ENCODE data around the gene SNX10.

The SNX10 gene

DNA sequence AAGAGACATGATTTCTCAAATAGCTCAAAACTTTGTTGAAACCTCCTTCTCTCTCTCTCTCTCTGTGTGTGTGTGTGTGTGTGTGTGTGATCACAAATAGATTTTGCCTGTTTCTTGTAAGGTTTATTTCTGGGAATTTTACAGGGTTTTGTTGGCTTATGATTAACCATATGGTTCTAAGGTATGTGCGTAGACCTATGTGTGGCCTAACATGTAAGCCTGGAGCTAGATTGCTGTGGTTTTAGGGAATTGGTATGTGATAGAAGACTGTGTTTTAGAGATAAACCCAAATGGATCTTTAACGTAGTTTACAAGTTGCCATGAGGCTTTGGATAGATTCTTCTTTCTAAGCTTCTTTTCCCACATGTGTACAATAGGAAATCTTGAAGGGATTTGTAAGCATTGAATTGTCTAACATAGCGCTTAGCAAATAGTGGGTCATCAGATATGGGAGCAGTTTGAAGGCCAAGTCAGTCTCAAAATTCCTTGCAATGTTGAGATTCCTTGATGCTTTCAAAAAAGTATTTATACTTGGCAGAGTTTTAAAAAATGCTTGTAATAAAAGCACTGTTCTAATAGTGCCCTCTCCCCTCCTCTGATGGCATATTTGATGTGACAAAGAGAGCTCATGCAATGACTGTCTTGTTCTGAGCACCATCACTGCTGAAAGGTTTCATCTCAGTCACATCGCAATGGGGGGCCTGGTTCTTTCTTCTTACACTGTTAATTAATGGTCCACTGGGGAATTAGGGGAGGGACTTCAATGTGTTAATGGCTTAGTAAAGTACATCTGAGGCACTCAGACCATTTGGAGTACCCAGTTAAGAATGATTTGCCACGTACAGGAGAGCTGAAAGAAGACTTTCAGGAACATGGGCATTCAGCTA lies 118.2 kb downstream of the SNX10 start:
- no peaks in the 10 kb centered on the region for H3K79me2 ChIP-seq (ENCODE audit: low read length)
- no peak overlapping the region for H3K9ac ChIP-seq (ENCODE audit: low read length)
- DNase-seq = no peak
- no peak overlapping the region for H3K27ac ChIP-seq (ENCODE audit: low read length)
- no peak overlapping the region for H3K4me2 ChIP-seq (ENCODE audit: low read depth, low read length)
- H3K9me3 ChIP-seq (replicated peaks; ENCODE audit: insufficient read depth, low read length) = no peaks in the 10 kb centered on the region
- H3K9me2 ChIP-seq (replicated peaks; ENCODE audit: insufficient read depth, low read length) = no peaks in the 10 kb centered on the region
- no peaks in the 10 kb centered on the region for H3K36me3 ChIP-seq (replicated peaks; ENCODE audit: insufficient read depth, low read length)
- no peaks in the 10 kb centered on the region for H3K27me3 ChIP-seq (replicated peaks; ENCODE audit: insufficient read depth, low read length)
- no peaks in the 10 kb centered on the region for H3F3A ChIP-seq (ENCODE audit: insufficient read depth, low read length)
- no peak overlapping the region for H3K4me3 ChIP-seq (ENCODE audit: low read length)
- H2AFZ ChIP-seq (ENCODE audit: low read length) = no peak overlapping the region
- H3K4me1 ChIP-seq (ENCODE audit: low read length) = no peaks in the 10 kb centered on the region
- no peaks in the 10 kb centered on the region for H4K20me1 ChIP-seq (ENCODE audit: insufficient read depth, low read length)
- TF ChIP-seq, protein P1, sequence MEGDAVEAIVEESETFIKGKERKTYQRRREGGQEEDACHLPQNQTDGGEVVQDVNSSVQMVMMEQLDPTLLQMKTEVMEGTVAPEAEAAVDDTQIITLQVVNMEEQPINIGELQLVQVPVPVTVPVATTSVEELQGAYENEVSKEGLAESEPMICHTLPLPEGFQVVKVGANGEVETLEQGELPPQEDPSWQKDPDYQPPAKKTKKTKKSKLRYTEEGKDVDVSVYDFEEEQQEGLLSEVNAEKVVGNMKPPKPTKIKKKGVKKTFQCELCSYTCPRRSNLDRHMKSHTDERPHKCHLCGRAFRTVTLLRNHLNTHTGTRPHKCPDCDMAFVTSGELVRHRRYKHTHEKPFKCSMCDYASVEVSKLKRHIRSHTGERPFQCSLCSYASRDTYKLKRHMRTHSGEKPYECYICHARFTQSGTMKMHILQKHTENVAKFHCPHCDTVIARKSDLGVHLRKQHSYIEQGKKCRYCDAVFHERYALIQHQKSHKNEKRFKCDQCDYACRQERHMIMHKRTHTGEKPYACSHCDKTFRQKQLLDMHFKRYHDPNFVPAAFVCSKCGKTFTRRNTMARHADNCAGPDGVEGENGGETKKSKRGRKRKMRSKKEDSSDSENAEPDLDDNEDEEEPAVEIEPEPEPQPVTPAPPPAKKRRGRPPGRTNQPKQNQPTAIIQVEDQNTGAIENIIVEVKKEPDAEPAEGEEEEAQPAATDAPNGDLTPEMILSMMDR (IDR thresholded peaks at IDR 0.05; ENCODE audit: low read length) = no peak
- TF ChIP-seq EZH2 (optimal IDR thresholded peaks at IDR 0.05; ENCODE audit: low read depth, low read length) (no peak), EZH2phosphoT487 (IDR thresholded peaks at IDR 0.05; ENCODE audit: low read length) (no peak)

DNA sequence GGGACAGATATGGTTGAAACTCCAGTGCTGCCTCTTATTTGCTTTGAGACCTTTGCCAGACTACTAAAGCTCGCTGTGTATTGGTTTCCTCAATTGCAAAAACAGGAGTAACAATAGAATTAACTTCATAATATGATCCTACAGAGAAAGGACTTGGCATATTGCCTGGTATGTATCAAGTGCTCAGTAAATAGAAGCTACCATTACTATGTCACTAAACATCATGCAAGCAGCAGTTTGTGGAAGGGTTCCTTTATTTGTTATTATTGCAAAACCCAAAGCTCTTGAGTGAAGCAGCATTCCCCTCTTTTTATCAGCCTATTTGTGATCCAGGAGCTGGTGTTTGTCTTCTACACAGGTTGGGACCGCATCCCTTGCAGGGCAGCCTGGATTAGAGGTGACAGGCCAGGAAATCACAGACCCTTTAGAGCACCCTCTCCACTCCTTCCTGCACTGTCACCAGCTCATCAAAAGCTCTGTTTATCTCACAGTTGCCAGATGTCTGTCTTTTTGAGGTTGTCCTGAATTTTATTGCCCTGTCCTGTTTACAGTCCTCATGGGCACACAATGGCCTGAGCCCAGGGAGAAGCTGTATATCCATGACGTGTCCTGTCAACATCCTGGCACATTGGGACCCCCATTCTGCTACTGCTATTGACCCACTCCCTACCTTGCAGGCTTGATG lies 121.5 kb downstream of the SNX10 start:
- no peak for DNase-seq
- H3K9me2 ChIP-seq (replicated peaks; ENCODE audit: insufficient read depth, low read length) = no peaks in the 10 kb centered on the region
- H3K4me2 ChIP-seq (ENCODE audit: low read depth, low read length) = no peak overlapping the region
- H3K9ac ChIP-seq (ENCODE audit: low read length) = no peak overlapping the region
- H4K20me1 ChIP-seq (ENCODE audit: insufficient read depth, low read length) = no peaks in the 10 kb centered on the region
- no peak overlapping the region for H3K27ac ChIP-seq (ENCODE audit: low read length)
- H2AFZ ChIP-seq (ENCODE audit: low read length) = no peak overlapping the region
- no peaks in the 10 kb centered on the region for H3K9me3 ChIP-seq (replicated peaks; ENCODE audit: insufficient read depth, low read length)
- no peaks in the 10 kb centered on the region for H3K79me2 ChIP-seq (ENCODE audit: low read length)
- no peaks in the 10 kb centered on the region for H3K4me1 ChIP-seq (ENCODE audit: low read length)
- no peak for TF ChIP-seq EZH2 (optimal IDR thresholded peaks at IDR 0.05; ENCODE audit: low read depth, low read length)
- TF ChIP-seq, protein P1 (IDR thresholded peaks at IDR 0.05; ENCODE audit: low read length) = no peak
- no peak for TF ChIP-seq EZH2phosphoT487 (IDR thresholded peaks at IDR 0.05; ENCODE audit: low read length)
- no peak overlapping the region for H3K4me3 ChIP-seq (ENCODE audit: low read length)
- no peaks in the 10 kb centered on the region for H3K27me3 ChIP-seq (replicated peaks; ENCODE audit: insufficient read depth, low read length)
- no peaks in the 10 kb centered on the region for H3K36me3 ChIP-seq (replicated peaks; ENCODE audit: insufficient read depth, low read length)
- H3F3A ChIP-seq (ENCODE audit: insufficient read depth, low read length) = no peaks in the 10 kb centered on the region

DNA sequence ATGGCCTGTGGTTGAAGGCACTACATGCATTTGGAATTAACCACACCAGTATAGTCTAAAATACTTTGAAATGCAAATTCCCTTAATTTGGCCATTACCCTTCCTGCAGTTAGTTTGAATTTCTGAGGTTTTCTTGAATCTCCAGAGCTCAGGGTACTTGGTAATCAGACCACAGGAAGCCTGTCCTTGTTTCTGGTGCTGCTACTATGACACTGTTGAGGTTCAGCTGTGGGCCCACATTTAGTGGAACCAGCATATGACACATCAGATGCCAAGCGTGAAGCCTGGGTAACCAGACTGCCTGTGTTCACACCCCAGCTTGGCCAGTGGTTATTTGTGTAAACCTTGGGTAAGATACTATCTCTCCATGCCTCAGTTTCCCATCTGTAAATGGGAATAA lies 124.3 kb downstream of the SNX10 start:
- no peak overlapping the region for H3K9ac ChIP-seq (ENCODE audit: low read length)
- H3K27ac ChIP-seq (ENCODE audit: low read length) = no peak overlapping the region
- H3K27me3 ChIP-seq (replicated peaks; ENCODE audit: insufficient read depth, low read length) = no peaks in the 10 kb centered on the region
- TF ChIP-seq EZH2 (optimal IDR thresholded peaks at IDR 0.05; ENCODE audit: low read depth, low read length) (no peak), EZH2phosphoT487 (IDR thresholded peaks at IDR 0.05; ENCODE audit: low read length) (no peak)
- TF ChIP-seq, protein P1 (IDR thresholded peaks at IDR 0.05; ENCODE audit: low read length) = no peak
- H3K9me3 ChIP-seq (replicated peaks; ENCODE audit: insufficient read depth, low read length) = no peaks in the 10 kb centered on the region
- no peaks in the 10 kb centered on the region for H3K9me2 ChIP-seq (replicated peaks; ENCODE audit: insufficient read depth, low read length)
- H2AFZ ChIP-seq (ENCODE audit: low read length) = no peak overlapping the region
- H3K36me3 ChIP-seq (replicated peaks; ENCODE audit: insufficient read depth, low read length) = no peaks in the 10 kb centered on the region
- no peaks in the 10 kb centered on the region for H4K20me1 ChIP-seq (ENCODE audit: insufficient read depth, low read length)
- H3K4me2 ChIP-seq (ENCODE audit: low read depth, low read length) = no peak overlapping the region
- no peaks in the 10 kb centered on the region for H3K4me1 ChIP-seq (ENCODE audit: low read length)
- no peak for DNase-seq
- no peak overlapping the region for H3K4me3 ChIP-seq (ENCODE audit: low read length)
- no peaks in the 10 kb centered on the region for H3K79me2 ChIP-seq (ENCODE audit: low read length)
- H3F3A ChIP-seq (ENCODE audit: insufficient read depth, low read length) = no peaks in the 10 kb centered on the region
